Peyer's patch (tissue), 4 donors: ENCODE data around the gene SUPT3H.

Experiments used
- POLR2A ChIP-seq, 2 donors: fragments of 450-650 bp; IDR thresholded peaks; one replicate each; pipeline ENCODE4 v1.5.1; 2017; ENCODE audit warnings: antibody characterized with exemption in 2 of 2, mild to moderate bottlenecking in 2 of 2, moderate library complexity in 2 of 2
- TF ChIP-seq, protein P1 (sequence below), 6 experiments: fragments of 450-650 bp in 4 of 6; fragments of 200-600 bp in 2 of 6; sonication (generic) in 1 of 6; IDR thresholded peaks; one replicate each; pipeline ENCODE4 v1.5.1; 2017 to 2019; ENCODE audit warnings: antibody characterized with exemption in 6 of 6, mild to moderate bottlenecking in 3 of 6, moderate library complexity in 1 of 6

GRCh38 chr6:44965708-44966107 is 412.0 kb downstream of the SUPT3H start:
- no peak for TF ChIP-seq POLR2A (IDR thresholded peaks at IDR 0.05)
- TF ChIP-seq, protein P1, sequence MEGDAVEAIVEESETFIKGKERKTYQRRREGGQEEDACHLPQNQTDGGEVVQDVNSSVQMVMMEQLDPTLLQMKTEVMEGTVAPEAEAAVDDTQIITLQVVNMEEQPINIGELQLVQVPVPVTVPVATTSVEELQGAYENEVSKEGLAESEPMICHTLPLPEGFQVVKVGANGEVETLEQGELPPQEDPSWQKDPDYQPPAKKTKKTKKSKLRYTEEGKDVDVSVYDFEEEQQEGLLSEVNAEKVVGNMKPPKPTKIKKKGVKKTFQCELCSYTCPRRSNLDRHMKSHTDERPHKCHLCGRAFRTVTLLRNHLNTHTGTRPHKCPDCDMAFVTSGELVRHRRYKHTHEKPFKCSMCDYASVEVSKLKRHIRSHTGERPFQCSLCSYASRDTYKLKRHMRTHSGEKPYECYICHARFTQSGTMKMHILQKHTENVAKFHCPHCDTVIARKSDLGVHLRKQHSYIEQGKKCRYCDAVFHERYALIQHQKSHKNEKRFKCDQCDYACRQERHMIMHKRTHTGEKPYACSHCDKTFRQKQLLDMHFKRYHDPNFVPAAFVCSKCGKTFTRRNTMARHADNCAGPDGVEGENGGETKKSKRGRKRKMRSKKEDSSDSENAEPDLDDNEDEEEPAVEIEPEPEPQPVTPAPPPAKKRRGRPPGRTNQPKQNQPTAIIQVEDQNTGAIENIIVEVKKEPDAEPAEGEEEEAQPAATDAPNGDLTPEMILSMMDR (IDR thresholded peaks at IDR 0.05), result no peak
